GM18868 (cell line): ENCODE measurements around the gene ITK.
A peak's percentile ranks its signal among the peaks of the same experiment; 100 is the strongest.

Source experiments
- ATAC-seq: cut with Tn5 transposase; IDR thresholded peaks from one replicate; pipeline ENCODE4 v1.9.1; 2021; ENCODE audit warnings: mild to moderate bottlenecking, moderate library complexity; ENCODE audit not compliant: unreplicated experiment

Gene ITK

GRCh38 chr5:157180374-157181264, at the start of gene ITK:
ITK (plus strand) TSS chr5:157180840; CDS start chr5:157180978, 138 bp downstream.
- ATAC-seq: peak; percentile 85

- ATAC-seq: peak; percentile 73
Measured at GRCh38 chr5:157130925-157131324, 49.7 kb upstream of the ITK start.

GRCh38 chr5:157132281-157132612, 48.4 kb upstream of the ITK start:
- ATAC-seq: no peak

GRCh38 chr5:157137691-157138090, 42.9 kb upstream of the ITK start:
- ATAC-seq: no peak

- ATAC-seq: peak; percentile 99
Measured at GRCh38 chr5:157142317-157143126, 38.1 kb upstream of the ITK start, which contains the start of gene MED7. MED7 (minus strand) TSS chr5:157142865; CDS start chr5:157139431, 3,434 bp downstream.

GRCh38 chr5:157143127-157143971, 37.3 kb upstream of the ITK start:
- peak; percentile 41 for ATAC-seq

- peak; percentile 71 for ATAC-seq
Measured at GRCh38 chr5:157148734-157149615, 31.7 kb upstream of the ITK start.

GRCh38 chr5:157150995-157151394, 29.6 kb upstream of the ITK start:
- no peak for ATAC-seq

- ATAC-seq: no peak
Measured at GRCh38 chr5:157155297-157155696, 25.3 kb upstream of the ITK start.

- no peak for ATAC-seq
Measured at GRCh38 chr5:157157293-157157891, 23.2 kb upstream of the ITK start.

- ATAC-seq: no peak
Measured at GRCh38 chr5:157159209-157159751, 21.4 kb upstream of the ITK start.

GRCh38 chr5:157160001-157160400, 20.6 kb upstream of the ITK start:
- no peak for ATAC-seq

GRCh38 chr5:157161996-157162395, 18.6 kb upstream of the ITK start:
- ATAC-seq: no peak

- no peak for ATAC-seq
Measured at GRCh38 chr5:157162919-157163510, 17.6 kb upstream of the ITK start.

- ATAC-seq: peak; percentile 61
Measured at GRCh38 chr5:157164521-157164920, 16.1 kb upstream of the ITK start.

- ATAC-seq: no peak
Measured at GRCh38 chr5:157165261-157165660, 15.4 kb upstream of the ITK start.

GRCh38 chr5:157165668-157166067, 15.0 kb upstream of the ITK start:
- ATAC-seq: no peak

- ATAC-seq: no peak
Measured at GRCh38 chr5:157166214-157167213, 14.1 kb upstream of the ITK start, which contains the start of gene GARIN3. GARIN3 (minus strand) TSS chr5:157166264; CDS start chr5:157166168, 96 bp downstream.
